ENCODE measurements around the gene THOC7.
A peak's percentile ranks its signal among the peaks of the same experiment; 100 is the strongest.

Gene THOC7

GRCh38 chr3:63845215-63845614 lies 18.4 kb downstream of the THOC7 start:
- no peak for DNase-seq (ENCODE audit: low read depth, low spot score)

GRCh38 chr3:63842127-63842526 lies 21.5 kb downstream of the THOC7 start:
- no peak for DNase-seq (ENCODE audit: low read depth, low spot score)

- no peak for DNase-seq (ENCODE audit: low read depth, low spot score)
Measured at GRCh38 chr3:63841704-63842103, 21.9 kb downstream of the THOC7 start.

GRCh38 chr3:63832395-63832794 lies 31.2 kb downstream of the THOC7 start:
- DNase-seq (ENCODE audit: low read depth, low spot score), result no peak

- DNase-seq (ENCODE audit: low read depth, low spot score), result no peak
Measured at GRCh38 chr3:63830526-63830925, 33.1 kb downstream of the THOC7 start.

- DNase-seq (ENCODE audit: low read depth, low spot score), result peak; percentile 16
Measured at GRCh38 chr3:63824309-63824708, 39.3 kb downstream of the THOC7 start.

GRCh38 chr3:63819151-63819398 lies 44.5 kb downstream of the THOC7 start, which contains the start of gene C3orf49:
Gene C3orf49, plus strand, starts transcription at chr3:63819299. Its CDS starts 173 bp downstream, at chr3:63819472.
- DNase-seq (ENCODE audit: low read depth, low spot score), result no peak

- DNase-seq (ENCODE audit: low read depth, low spot score), result peak; percentile 15
Measured at GRCh38 chr3:63818282-63819150, 45.1 kb downstream of the THOC7 start.

GRCh38 chr3:63817225-63817624 lies 46.4 kb downstream of the THOC7 start:
- DNase-seq (ENCODE audit: low read depth, low spot score), result no peak

- DNase-seq (ENCODE audit: low read depth, low spot score), result no peak
Measured at GRCh38 chr3:63814237-63814636, 49.4 kb downstream of the THOC7 start.

GRCh38 chr3:63809607-63810006 lies 54.0 kb downstream of the THOC7 start:
- DNase-seq (ENCODE audit: low read depth, low spot score), result no peak

- DNase-seq (ENCODE audit: low read depth, low spot score), result no peak
Measured at GRCh38 chr3:63808633-63809032, 55.0 kb downstream of the THOC7 start.

GRCh38 chr3:63807961-63808565 lies 55.5 kb downstream of the THOC7 start:
- no peak for DNase-seq (ENCODE audit: low read depth, low spot score)

- DNase-seq (ENCODE audit: low read depth, low spot score), result no peak
Measured at GRCh38 chr3:63803911-63804310, 59.7 kb downstream of the THOC7 start.

- no peak for DNase-seq (ENCODE audit: low read depth, low spot score)
Measured at GRCh38 chr3:63800097-63800496, 63.5 kb downstream of the THOC7 start.

GRCh38 chr3:63798949-63799348 lies 64.7 kb downstream of the THOC7 start:
- DNase-seq (ENCODE audit: low read depth, low spot score), result no peak

GRCh38 chr3:63798544-63798943 lies 65.1 kb downstream of the THOC7 start:
- DNase-seq (ENCODE audit: low read depth, low spot score), result no peak

GRCh38 chr3:63795438-63795837 lies 68.2 kb downstream of the THOC7 start:
- DNase-seq (ENCODE audit: low read depth, low spot score), result no peak

- no peak for DNase-seq (ENCODE audit: low read depth, low spot score)
Measured at GRCh38 chr3:63791974-63792373, 71.6 kb downstream of the THOC7 start.
